ENCODE data around the gene SBNO1. TPM values are rescaled to one million over a fixed set of nuclear protein-coding genes. Genes with fewer than 3 reads are reported as not detected.
A peak's percentile ranks its signal among the peaks of the same experiment; 100 is the strongest.

SBNO1 gene
- total RNA-seq, 1 donor from 2014 or later, result 50.4 TPM

DNA sequence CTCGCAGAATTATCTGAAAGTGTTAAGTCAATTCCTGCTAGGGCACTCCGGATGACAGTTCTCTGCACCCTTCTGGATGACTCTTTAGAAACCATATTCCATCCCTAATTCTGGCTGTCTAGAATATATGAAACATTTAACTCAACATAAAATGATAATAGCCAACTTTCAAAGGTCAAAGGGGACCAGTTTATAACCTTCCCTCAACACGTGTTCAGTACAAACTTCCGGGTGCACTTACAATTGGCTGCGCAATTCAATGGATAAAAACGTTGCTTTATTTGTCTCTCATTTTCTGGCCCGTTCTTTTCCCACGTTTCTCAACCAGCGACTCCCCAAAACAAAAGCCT is 1.3 kb downstream of the SBNO1 start:
- H3K36me3 ChIP-seq (ENCODE audit: insufficient read depth, low read length), result no peaks in the 10 kb centered on the region
- peak overlapping the region; percentile 83 for H3K27ac ChIP-seq (ENCODE audit: low read depth, low read length)
- Mint-ChIP-seq H3K9me3 (ENCODE audit: unreplicated experiment) (no peaks in the 10 kb centered on the region), H3K4me3 (ENCODE audit: unreplicated experiment) (peak overlapping the region; percentile 91), H3K27ac (ENCODE audit: unreplicated experiment) (peak overlapping the region; percentile 77), H3K4me1 (ENCODE audit: low read depth, unreplicated experiment) (no peaks in the 10 kb centered on the region), H3K36me3 (ENCODE audit: low read depth, unreplicated experiment) (no peaks in the 10 kb centered on the region), H3K27me3 (ENCODE audit: low read depth, unreplicated experiment) (no peaks in the 10 kb centered on the region)
- peaks cover 61% of the 10 kb centered on the region for H3K79me2 ChIP-seq (ENCODE audit: insufficient read depth, low read length)
- H3K9ac ChIP-seq (ENCODE audit: low read length), result peak overlapping the region; percentile 89
- TF ChIP-seq, protein P1, sequence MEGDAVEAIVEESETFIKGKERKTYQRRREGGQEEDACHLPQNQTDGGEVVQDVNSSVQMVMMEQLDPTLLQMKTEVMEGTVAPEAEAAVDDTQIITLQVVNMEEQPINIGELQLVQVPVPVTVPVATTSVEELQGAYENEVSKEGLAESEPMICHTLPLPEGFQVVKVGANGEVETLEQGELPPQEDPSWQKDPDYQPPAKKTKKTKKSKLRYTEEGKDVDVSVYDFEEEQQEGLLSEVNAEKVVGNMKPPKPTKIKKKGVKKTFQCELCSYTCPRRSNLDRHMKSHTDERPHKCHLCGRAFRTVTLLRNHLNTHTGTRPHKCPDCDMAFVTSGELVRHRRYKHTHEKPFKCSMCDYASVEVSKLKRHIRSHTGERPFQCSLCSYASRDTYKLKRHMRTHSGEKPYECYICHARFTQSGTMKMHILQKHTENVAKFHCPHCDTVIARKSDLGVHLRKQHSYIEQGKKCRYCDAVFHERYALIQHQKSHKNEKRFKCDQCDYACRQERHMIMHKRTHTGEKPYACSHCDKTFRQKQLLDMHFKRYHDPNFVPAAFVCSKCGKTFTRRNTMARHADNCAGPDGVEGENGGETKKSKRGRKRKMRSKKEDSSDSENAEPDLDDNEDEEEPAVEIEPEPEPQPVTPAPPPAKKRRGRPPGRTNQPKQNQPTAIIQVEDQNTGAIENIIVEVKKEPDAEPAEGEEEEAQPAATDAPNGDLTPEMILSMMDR (IDR thresholded peaks at IDR 0.05; ENCODE audit: insufficient read depth, low read depth, low read length), result no peak
- no peak for TF ChIP-seq EZH2 (IDR thresholded peaks at IDR 0.05; ENCODE audit: insufficient read depth, low read length)
- no peak for FAIRE-seq
- H4K20me1 ChIP-seq (ENCODE audit: insufficient read depth, low read length), result peaks cover 49% of the 10 kb centered on the region
- no peaks in the 10 kb centered on the region for H3K27me3 ChIP-seq (ENCODE audit: insufficient read depth, low read length)
- no peak for DNase-seq (ENCODE audit: low read depth)
- peak overlapping the region; percentile 86 for H3K4me3 ChIP-seq (ENCODE audit: insufficient read depth, low read depth, low read length)
- H3K9me3 ChIP-seq (ENCODE audit: insufficient read depth, low read depth, low read length), result no peaks in the 10 kb centered on the region
- peaks cover 10% of the 10 kb centered on the region for H3K4me1 ChIP-seq (ENCODE audit: insufficient read depth, low read length)
- H3K4me2 ChIP-seq (ENCODE audit: low read length), result peak overlapping the region; percentile 99
- peak overlapping the region; percentile 63 for H2AFZ ChIP-seq (ENCODE audit: low read depth, low read length)

DNA sequence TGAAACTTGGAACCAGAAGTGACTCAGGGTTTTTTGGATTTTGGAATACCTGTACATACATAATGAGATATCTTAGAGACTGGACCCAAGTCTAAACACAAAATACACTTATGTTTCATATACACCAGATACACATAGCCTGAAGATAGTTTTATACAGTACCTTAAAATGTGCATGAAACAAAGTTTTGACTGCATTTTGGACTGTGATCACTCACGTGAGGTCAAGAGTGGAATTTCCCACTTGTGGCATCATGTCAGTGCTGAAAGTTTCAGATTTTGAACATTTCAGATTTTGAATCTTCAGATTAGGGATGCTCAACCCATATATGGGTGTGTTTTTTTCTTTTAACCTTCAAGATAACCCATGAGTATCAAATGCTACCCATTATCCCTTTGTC is 6.6 kb downstream of the SBNO1 start:
- peak overlapping the region; percentile 2 for H3K27ac Mint-ChIP-seq (ENCODE audit: unreplicated experiment)
- no peaks in the 10 kb centered on the region for H3K9me3 Mint-ChIP-seq (ENCODE audit: unreplicated experiment)
- H3K79me2 ChIP-seq (ENCODE audit: insufficient read depth, low read length), result peaks cover 98% of the 10 kb centered on the region
- peaks cover 15% of the 10 kb centered on the region for H3K4me1 Mint-ChIP-seq (ENCODE audit: low read depth, unreplicated experiment)
- no peak overlapping the region for H3K4me3 ChIP-seq (ENCODE audit: insufficient read depth, low read depth, low read length)
- H3K4me2 ChIP-seq (ENCODE audit: low read length), result no peak overlapping the region
- no peaks in the 10 kb centered on the region for H3K9me3 ChIP-seq (ENCODE audit: insufficient read depth, low read depth, low read length)
- DNase-seq (ENCODE audit: low read depth) (no peak), FAIRE-seq (no peak)
- peaks cover under 1% of the 10 kb centered on the region for H3K4me1 ChIP-seq (ENCODE audit: insufficient read depth, low read length)
- no peak for TF ChIP-seq EZH2 (IDR thresholded peaks at IDR 0.05; ENCODE audit: insufficient read depth, low read length)
- TF ChIP-seq, protein P1 (IDR thresholded peaks at IDR 0.05; ENCODE audit: insufficient read depth, low read depth, low read length), result no peak
- peak overlapping the region; percentile 11 for H3K4me3 Mint-ChIP-seq (ENCODE audit: unreplicated experiment)
- no peak overlapping the region for H2AFZ ChIP-seq (ENCODE audit: low read depth, low read length)
- H3K9ac ChIP-seq (ENCODE audit: low read length), result no peak overlapping the region
- H3K27ac ChIP-seq (ENCODE audit: low read depth, low read length), result no peak overlapping the region
- H4K20me1 ChIP-seq (ENCODE audit: insufficient read depth, low read length), result peaks cover 85% of the 10 kb centered on the region
- no peaks in the 10 kb centered on the region for H3K27me3 Mint-ChIP-seq (ENCODE audit: low read depth, unreplicated experiment)
- H3K36me3 ChIP-seq (ENCODE audit: insufficient read depth, low read length), result no peaks in the 10 kb centered on the region
- H3K27me3 ChIP-seq (ENCODE audit: insufficient read depth, low read length), result no peaks in the 10 kb centered on the region
- peaks cover 3% of the 10 kb centered on the region for H3K36me3 Mint-ChIP-seq (ENCODE audit: low read depth, unreplicated experiment)

- Histone ChIP-seq H3K36me3 (ENCODE audit: insufficient read depth, low read length) (no peaks in the 10 kb centered on the region), H3K4me3 (ENCODE audit: insufficient read depth, low read depth, low read length) (no peak overlapping the region), H3K27ac (ENCODE audit: low read depth, low read length) (no peak overlapping the region), H3K79me2 (ENCODE audit: insufficient read depth, low read length) (peaks cover 99% of the 10 kb centered on the region), H4K20me1 (ENCODE audit: insufficient read depth, low read length) (peaks cover 86% of the 10 kb centered on the region), H3K4me2 (ENCODE audit: low read length) (no peak overlapping the region), H2AFZ (ENCODE audit: low read depth, low read length) (no peak overlapping the region), H3K9ac (ENCODE audit: low read length) (no peak overlapping the region), H3K9me3 (ENCODE audit: insufficient read depth, low read depth, low read length) (no peaks in the 10 kb centered on the region), H3K4me1 (ENCODE audit: insufficient read depth, low read length) (no peaks in the 10 kb centered on the region), H3K27me3 (ENCODE audit: insufficient read depth, low read length) (no peaks in the 10 kb centered on the region)
- H3K4me1 Mint-ChIP-seq (ENCODE audit: low read depth, unreplicated experiment), result peaks cover 15% of the 10 kb centered on the region
- H3K27ac Mint-ChIP-seq (ENCODE audit: unreplicated experiment), result no peak overlapping the region
- peaks cover 5% of the 10 kb centered on the region for H3K36me3 Mint-ChIP-seq (ENCODE audit: low read depth, unreplicated experiment)
- H3K27me3 Mint-ChIP-seq (ENCODE audit: low read depth, unreplicated experiment), result no peaks in the 10 kb centered on the region
- DNase-seq (ENCODE audit: low read depth) (no peak), FAIRE-seq (no peak)
- H3K4me3 Mint-ChIP-seq (ENCODE audit: unreplicated experiment), result no peak overlapping the region
- no peak for TF ChIP-seq EZH2 (IDR thresholded peaks at IDR 0.05; ENCODE audit: insufficient read depth, low read length)
- TF ChIP-seq, protein P1 (IDR thresholded peaks at IDR 0.05; ENCODE audit: insufficient read depth, low read depth, low read length), result no peak
- H3K9me3 Mint-ChIP-seq (ENCODE audit: unreplicated experiment), result no peaks in the 10 kb centered on the region
Measured at GRCh38 chr12:123356159-123356670, 8.4 kb downstream of the SBNO1 start.

Measured in astrocyte (in vitro differentiated cells and primary cell).